ENCODE data around the gene CFAP45.

- TF ChIP-seq YY1 (IDR thresholded peaks at IDR 0.05; ENCODE audit: insufficient read depth, insufficient read length) (no peak), SUZ12 (IDR thresholded peaks at IDR 0.05; ENCODE audit: extremely low read depth, insufficient read depth, insufficient read length) (no peak), ZNF274 (IDR thresholded peaks at IDR 0.05; ENCODE audit: low read depth, low read length) (peak; percentile 23; the same call in 1 of the 2 replicates)
These were observed 9.6 kb downstream of the CFAP45 start for GRCh38 chr1:159890390-159890789.
